H1 (cell line): Measurements from ENCODE around the gene NTNG2. TPM values are rescaled to one million over a fixed set of nuclear protein-coding genes. Genes with fewer than 3 reads are reported as not detected.

ENCODE experiments used
- ATF2 ChIP-seq: IDR thresholded peaks from 2 replicates; pipeline ENCODE4 v1.6.1; 2012; ENCODE audit warnings: low read length, inconsistent platforms
- BCL11A ChIP-seq, 2 experiments: IDR thresholded peaks; one replicate each; pipeline ENCODE4 v1.6.1; 2011; ENCODE audit warnings: low read depth in 2 of 2, low read length in 2 of 2, mild to moderate bottlenecking in 2 of 2
- GTF2F1 ChIP-seq: IDR thresholded peaks from 2 replicates; pipeline ENCODE4 v1.6.1; 2012; ENCODE audit warnings: low read depth, low read length, improper control_type of control experiment, borderline replicate concordance
- NANOG ChIP-seq: IDR thresholded peaks from 2 replicates; pipeline ENCODE4 v1.6.1; 2011; ENCODE audit warnings: low read length, low read depth, mild to moderate bottlenecking, inconsistent platforms; ENCODE audit not compliant: insufficient read depth, poor library complexity, severe bottlenecking
- PHF8 ChIP-seq: fragments of 200-600 bp; sonication (generic); conservative IDR thresholded peaks from 2 replicates; pipeline ENCODE4 v1.7.1; 2012; ENCODE audit warnings: low read depth, mild to moderate bottlenecking, inconsistent platforms, low read length, moderate library complexity
- POLR2AphosphoS5 ChIP-seq: IDR thresholded peaks from 2 replicates; pipeline ENCODE4 v1.6.1; 2011; ENCODE audit warnings: low read depth, low read length
- RAD21 ChIP-seq, 2 experiments: IDR thresholded peaks in 1 of 2; conservative IDR thresholded peaks in 1 of 2; 2 replicates each; pipeline ENCODE4 v1.6.1; 2011; ENCODE audit warnings: low read depth in 2 of 2, low read length in 2 of 2, improper control_type of control experiment in 1 of 2, inconsistent platforms in 1 of 2, mild to moderate bottlenecking in 1 of 2, moderate library complexity in 1 of 2
- SUZ12 ChIP-seq: fragments of 200-600 bp; sonication (generic); IDR thresholded peaks from 2 replicates; pipeline ENCODE4 v1.6.1; 2012; ENCODE audit warnings: mild to moderate bottlenecking, inconsistent platforms, low read length, moderate library complexity, mixed read lengths
- USF2 ChIP-seq: IDR thresholded peaks from 2 replicates; pipeline ENCODE4 v1.6.1; 2011; ENCODE audit warnings: low read length, improper control_type of control experiment
- polyA plus RNA-seq, 7 experiments: library from polyadenylated mRNA; depleted of rRNA in 3 of 7; stranded (reverse) in 5 of 7; unstranded in 2 of 7; fragments of >200 nt in 5 of 7; fragments of 200-250 nt in 2 of 7; gene quantifications; 1 replicate in 5 of 7; 2 replicates in 1 of 7; 4 replicates in 1 of 7; pipeline versions ENCODE4 v1.2.1 to v1.2.3, GENCODE V29; 2011 to 2013; ENCODE audit warnings: missing spikeins in 2 of 7, mixed read lengths in 2 of 7
- total RNA-seq: library from RNA; stranded (reverse); fragmentation: NEBNext Ultra II Directional; extraction: Animal tissue kit (Norgen Biotek cat#: 25700); gene quantifications from 2 replicates; pipeline ENCODE4 v1.2.1, GENCODE V29; 2021

Gene NTNG2
- total and polyA plus RNA-seq, 2 of the 8 experiments (the other 6 are each of a cell fraction or from before 2014, with no cell fraction given): 1.4 to 1.5 TPM

- TF ChIP-seq RAD21 (IDR thresholded peaks at IDR 0.05 in 1 of 2, conservative IDR thresholded peaks at IDR 0.05 in 1 of 2; ENCODE audit: low read depth in 2 of 2, low read length in 2 of 2) (0 out of 4 replicates have a peak, but pooled peaks have one; percentile 16), SUZ12 (no peak), ATF2 (no peak), USF2 (no peak), POLR2AphosphoS5 (no peak), GTF2F1 (no peak), NANOG (no peak), BCL11A (IDR thresholded peaks at IDR 0.05; ENCODE audit: low read depth in 2 of 2, low read length in 2 of 2) (no peak), PHF8 (no peak)
These were observed 20.6 kb downstream of the NTNG2 start (continued) for GRCh38 chr9:132182314-132183091.
